ENCODE data around the gene EYS.

Gene EYS

GRCh38 chr6:64930681-64931080 is 776.3 kb downstream of the EYS start:
- DNase-seq = no peak

- no peak for DNase-seq
Measured at GRCh38 chr6:64926051-64926450, 781.0 kb downstream of the EYS start.

DNA sequence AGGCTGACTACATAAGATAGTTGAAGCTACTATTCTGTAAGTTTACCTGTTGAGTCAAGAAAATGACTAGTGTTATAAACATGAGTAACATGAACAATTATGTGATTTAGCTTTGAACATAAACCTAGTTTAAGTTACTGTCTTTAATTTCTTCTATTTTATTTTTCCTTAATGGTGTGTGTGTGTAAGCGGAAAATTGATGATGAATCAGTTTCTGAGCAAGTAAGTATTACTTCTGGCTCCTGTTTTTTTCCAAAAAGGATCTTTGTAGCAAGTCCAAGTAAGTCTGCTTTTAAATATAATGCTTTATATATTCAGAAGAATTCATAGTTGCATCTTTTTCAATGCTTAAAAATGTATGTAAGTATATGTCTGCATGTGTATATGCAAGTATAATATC is 786.8 kb downstream of the EYS start:
- no peak for DNase-seq

GRCh38 chr6:64914124-64914523 is 792.9 kb downstream of the EYS start:
- DNase-seq = no peak

DNA sequence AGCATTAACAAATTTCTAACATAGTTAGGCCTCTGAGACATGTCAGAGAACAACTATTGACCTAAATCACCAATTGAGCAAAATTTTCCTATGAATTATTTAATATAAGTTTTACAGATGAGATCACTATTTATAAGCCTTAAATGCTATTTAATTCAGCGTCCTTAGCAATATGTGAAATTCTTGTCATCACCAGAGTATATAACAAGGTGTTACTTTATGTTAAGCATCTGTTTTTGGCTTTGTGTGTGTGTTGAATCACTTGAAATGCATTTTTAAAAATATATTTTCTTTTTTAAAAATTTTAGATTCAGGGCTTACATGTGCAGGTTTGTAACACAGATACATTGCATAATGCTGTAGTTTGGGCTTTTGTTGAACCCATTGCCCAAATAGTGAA is 794.1 kb downstream of the EYS start:
- no peak for DNase-seq

DNA sequence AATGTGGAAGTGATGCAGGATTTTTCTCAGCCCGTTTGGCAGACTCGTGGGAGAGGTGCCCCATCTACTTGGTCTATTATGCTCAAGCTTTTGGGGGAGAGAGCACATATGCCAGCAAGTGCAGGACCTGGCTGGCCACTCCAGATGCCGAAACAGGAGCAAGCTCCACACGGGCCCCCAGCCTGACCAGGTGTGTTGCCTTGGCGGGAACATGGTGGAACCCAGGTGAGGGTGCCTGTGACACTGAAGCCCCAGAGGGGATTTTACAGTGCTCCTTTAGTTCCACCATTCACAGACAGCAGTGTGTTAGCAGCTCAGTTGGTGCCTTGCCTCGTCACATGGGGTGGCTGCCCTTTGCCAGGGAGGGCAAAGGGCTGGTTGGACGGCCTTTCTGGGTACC is 798.9 kb downstream of the EYS start:
- no peak for DNase-seq

GRCh38 chr6:64904616-64905015 is 802.4 kb downstream of the EYS start:
- DNase-seq = no peak

DNA sequence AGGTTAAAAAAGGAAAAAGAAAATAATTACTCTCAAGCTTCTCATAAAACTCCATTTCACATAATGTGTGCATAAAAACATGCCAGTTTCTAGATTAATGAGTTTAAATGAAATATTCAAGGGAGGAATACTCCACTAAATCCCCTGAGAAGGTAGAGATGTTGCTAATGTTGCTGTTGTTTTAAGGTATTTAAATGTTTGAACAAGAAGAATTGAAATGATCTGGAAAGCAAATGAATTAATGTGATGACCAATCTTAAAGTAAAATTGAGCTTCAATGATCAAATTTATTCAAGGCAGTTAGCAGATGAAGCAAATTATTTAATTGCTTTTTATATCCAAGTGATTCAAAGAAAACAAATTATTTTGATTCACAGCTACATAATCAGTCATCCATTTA is 804.4 kb downstream of the EYS start:
- no peak for DNase-seq

- DNase-seq = no peak
Measured at GRCh38 chr6:64896939-64897338, 810.1 kb downstream of the EYS start.

- DNase-seq = no peak
Measured at GRCh38 chr6:64895945-64896344, 811.1 kb downstream of the EYS start.

- no peak for DNase-seq
Measured at GRCh38 chr6:64890609-64891008, 816.4 kb downstream of the EYS start.

DNA sequence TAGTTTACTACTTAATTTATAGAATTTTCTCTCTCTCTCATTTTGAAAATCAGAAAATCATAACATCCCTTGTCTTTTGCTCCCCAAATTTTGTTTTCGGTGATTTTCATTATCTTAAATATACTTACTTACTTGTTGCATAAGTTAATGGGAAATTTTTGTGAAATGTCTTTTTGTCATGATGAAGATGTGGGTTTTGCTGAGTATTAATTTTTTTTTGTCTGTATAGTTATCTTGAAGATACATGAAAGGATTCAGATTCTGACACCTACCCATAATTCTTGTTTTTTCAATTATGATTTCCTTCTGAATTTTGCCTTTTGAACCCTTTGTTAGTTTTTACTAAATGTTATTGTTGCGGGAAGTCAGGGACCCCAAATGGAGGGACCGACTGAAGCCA is 817.9 kb downstream of the EYS start:
- no peak for DNase-seq

- no peak for DNase-seq
Measured at GRCh38 chr6:64874776-64875175, 832.2 kb downstream of the EYS start.

GRCh38 chr6:64872633-64873032 is 834.4 kb downstream of the EYS start:
- no peak for DNase-seq

GRCh38 chr6:64861039-64861651 is 845.9 kb downstream of the EYS start:
- DNase-seq = no peak

DNA sequence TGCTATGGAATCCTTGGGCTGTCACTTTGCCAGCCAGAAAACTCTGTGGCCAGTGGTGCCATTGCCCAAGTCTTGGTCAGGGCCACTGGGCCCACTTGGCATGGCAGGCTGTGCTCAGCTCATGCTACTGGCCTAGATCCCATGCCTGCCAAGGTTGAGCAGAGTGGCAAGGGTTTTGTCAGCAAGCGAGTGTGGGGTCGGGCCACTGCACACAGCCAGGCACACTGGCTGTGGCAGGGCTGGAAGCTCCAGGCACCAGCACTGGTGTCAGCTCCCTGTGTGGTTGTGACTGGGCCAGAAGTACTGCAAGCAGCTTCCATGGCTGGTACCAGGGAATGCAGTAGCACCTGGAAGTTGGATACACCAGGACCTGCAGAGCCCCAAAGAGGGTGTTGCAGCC is 846.8 kb downstream of the EYS start:
- no peak for DNase-seq

- no peak for DNase-seq
Measured at GRCh38 chr6:64850121-64850520, 856.9 kb downstream of the EYS start.

GRCh38 chr6:64848467-64848866 is 858.6 kb downstream of the EYS start:
- no peak for DNase-seq

- DNase-seq = no peak
Measured at GRCh38 chr6:64847396-64847795, 859.6 kb downstream of the EYS start.

GRCh38 chr6:64838726-64839125 is 868.3 kb downstream of the EYS start:
- DNase-seq = no peak

DNA sequence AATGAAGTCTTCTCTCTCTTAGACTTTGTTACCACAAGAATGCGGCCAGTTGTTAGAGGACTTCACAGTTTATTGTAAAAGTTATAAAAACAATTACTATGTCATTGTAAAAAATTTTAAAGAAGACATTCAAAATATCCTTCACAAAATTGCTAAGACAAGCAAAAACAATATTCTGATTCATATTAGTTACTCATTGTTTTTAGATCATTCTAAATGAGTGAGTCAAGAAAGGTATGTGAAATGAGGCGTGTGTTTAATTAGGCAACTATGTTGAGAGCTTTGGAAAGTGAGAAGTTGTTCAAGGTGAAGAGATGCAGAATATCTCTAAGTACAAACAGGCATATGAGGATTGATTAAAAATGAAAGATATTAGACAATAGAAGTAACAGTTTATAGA is 875.3 kb downstream of the EYS start:
- no peak for DNase-seq

DNA sequence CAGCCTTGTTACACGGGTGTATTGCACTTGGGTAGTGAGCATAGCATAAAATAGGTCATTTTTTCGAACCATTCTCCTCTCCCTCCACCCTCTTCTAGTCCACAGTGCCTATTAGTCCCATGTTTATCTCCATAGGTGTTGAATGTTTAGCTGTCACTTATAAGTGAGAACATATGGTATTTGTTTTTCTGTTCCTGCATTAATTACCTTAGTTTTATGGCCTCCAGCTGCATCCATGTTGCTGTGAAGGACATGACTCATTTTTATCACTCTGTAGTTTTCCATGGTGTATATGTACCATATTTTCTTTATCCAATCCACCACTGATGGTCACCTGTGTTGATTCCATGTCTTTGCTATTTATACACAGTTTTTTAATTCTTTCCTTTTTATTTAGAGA is 889.5 kb downstream of the EYS start:
- no peak for DNase-seq

- no peak for DNase-seq
Measured at GRCh38 chr6:64815718-64816117, 891.3 kb downstream of the EYS start.

GRCh38 chr6:64812138-64812537 is 894.9 kb downstream of the EYS start:
- no peak for DNase-seq

DNA sequence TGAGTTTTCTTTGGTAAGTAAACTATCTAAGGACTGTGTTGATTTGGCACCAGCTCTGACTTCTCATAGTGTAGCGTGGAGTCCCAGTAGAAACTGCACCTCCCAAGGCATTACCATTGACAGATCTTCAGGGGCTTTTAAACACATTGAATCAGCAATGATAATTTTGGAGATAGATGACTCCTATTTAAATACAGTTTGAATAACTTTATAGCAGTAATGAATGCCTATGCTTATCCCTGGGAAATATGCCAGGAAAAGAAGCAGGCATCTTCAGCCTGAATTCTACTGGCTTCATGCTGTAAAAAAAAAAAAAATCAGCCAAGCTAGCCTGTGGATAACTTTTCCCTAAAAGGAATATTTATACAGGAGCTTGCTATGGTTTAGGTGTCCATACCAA is 895.9 kb downstream of the EYS start:
- no peak for DNase-seq

DNA sequence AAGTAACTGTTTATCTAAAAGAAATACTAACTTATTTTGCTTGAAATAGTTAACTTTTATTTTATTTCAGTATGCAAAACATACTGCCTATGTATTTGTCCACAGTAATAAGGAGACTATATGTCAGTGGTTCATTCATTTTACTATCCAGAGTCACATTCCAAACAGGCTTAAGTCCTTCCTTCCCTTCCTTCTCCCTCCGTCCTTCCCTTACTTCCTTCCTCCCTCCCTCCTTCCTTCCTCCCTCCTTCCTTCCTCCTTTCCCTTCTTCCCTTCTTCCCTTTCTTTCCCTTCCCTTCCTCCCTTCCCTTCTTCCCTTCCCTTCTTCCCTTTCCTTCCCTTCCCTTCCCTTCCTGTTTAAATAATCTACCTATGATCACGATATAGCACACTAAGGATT is 899.2 kb downstream of the EYS start:
- no peak for DNase-seq

All from stimulated activated CD4-positive, alpha-beta T cell treated with anti-CD3 and anti-CD28 coated beads, Interleukin-4, amount 100 ng/mL, for 1 hour (primary cell).